Measurements from ENCODE around the gene OASL. TPM values are rescaled to one million over a fixed set of nuclear protein-coding genes. Genes with fewer than 3 reads are reported as not detected.

OASL gene
- total and polyA plus RNA-seq, 9 of the 15 experiments (the other 6 are each of a cell fraction or from before 2014, with no cell fraction given) = 0.14 TPM; not detected in 8

GRCh38 chr12:121017966-121018491 is 21.0 kb downstream of the OASL start (continued):
- TF ChIP-seq AFF1 (IDR thresholded peaks at IDR 0.05; ENCODE audit: low read depth in 1 of 2, partially characterized antibody in 2 of 2) = no peak
- TF ChIP-seq RUNX1 (IDR thresholded peaks at IDR 0.05; ENCODE audit: low read depth) = no peak
- TF ChIP-seq ZNF239 (CRISPR knock-in tag; IDR thresholded peaks at IDR 0.05) = peak; percentile 71
- TF ChIP-seq RBM34 (IDR thresholded peaks at IDR 0.05; ENCODE audit: borderline replicate concordance, insufficient read depth, low read length) = no peak
- TF ChIP-seq EP400 (IDR thresholded peaks at IDR 0.05) = peak; percentile 49
- TF ChIP-seq ZNF121 (CRISPR knock-in tag; conservative IDR thresholded peaks at IDR 0.05) = peak; percentile 46
- TF ChIP-seq ARID3A (IDR thresholded peaks at IDR 0.05; ENCODE audit: borderline replicate concordance, low read depth, low read length) = no peak
- TF ChIP-seq ZNF184 (CRISPR knock-in tag; IDR thresholded peaks at IDR 0.05) = no peak
- 0 out of 2 replicates have a peak, but pooled peaks have one; percentile 42 for TF ChIP-seq TCF15 (CRISPR knock-in tag; IDR thresholded peaks at IDR 0.05)
- no peak for TF ChIP-seq EWSR1 (IDR thresholded peaks at IDR 0.05; ENCODE audit: borderline replicate concordance, low read depth, partially characterized antibody)
- TF ChIP-seq MBD2 (IDR thresholded peaks at IDR 0.05; ENCODE audit: borderline replicate concordance, low read depth) = no peak
- peak; percentile 99 for TF ChIP-seq CREB3 (tag; conservative IDR thresholded peaks at IDR 0.05; ENCODE audit: low read depth)
